Right atrium auricular region (tissue), 2 donors: ENCODE results near the gene PRPS1L1. TPM values are rescaled to one million over a fixed set of nuclear protein-coding genes. Genes with fewer than 3 reads are reported as not detected.

ENCODE experiments used
- DNase-seq: peaks from one replicate; pipeline ENCODE4 v3.0.0-alpha.2; 2019; ENCODE audit warnings: low spot score
- H3K27ac ChIP-seq, 2 donors: fragments of 200-600 bp; sonication (generic); 1 replicate in 1 of 2; 2 replicates in 1 of 2; pipeline ENCODE4 v1.5.1; 2016 to 2019
- H3K27me3 ChIP-seq, 2 donors: fragments of 200-600 bp; sonication (generic); one replicate each; pipeline versions ENCODE4 v1.5.1 to v1.6.0; 2017 to 2019
- H3K36me3 ChIP-seq: fragments of 200-600 bp; sonication (generic); one replicate; pipeline ENCODE4 v1.5.1; 2016
- H3K4me1 ChIP-seq, 2 donors: fragments of 200-600 bp; sonication (generic); one replicate each; pipeline versions ENCODE4 v1.5.1 to v1.6.0; 2017 to 2019
- H3K4me3 ChIP-seq, 2 donors: fragments of 200-600 bp; sonication (generic); 1 replicate in 1 of 2; 2 replicates in 1 of 2; pipeline ENCODE4 v1.5.1; 2017 to 2019; ENCODE audit warnings: mild to moderate bottlenecking in 1 of 2, moderate library complexity in 1 of 2
- H3K9me3 ChIP-seq, 2 donors: fragments of 200-600 bp; sonication (generic); one replicate each; pipeline ENCODE4 v1.5.1; 2019
- total RNA-seq, 2 donors: library from RNA; depleted of rRNA; stranded (reverse); fragments of >200 nt; gene quantifications; one replicate each; pipeline ENCODE4 v1.1.0, GENCODE V29; 2016
- TF ChIP-seq, protein P1 (sequence below), 2 donors: fragments of 200-600 bp; sonication (generic); IDR thresholded peaks; one replicate each; pipeline ENCODE4 v1.5.1; 2019; ENCODE audit warnings: antibody characterized with exemption in 2 of 2

Gene PRPS1L1
- total RNA-seq, 2 donors from 2014 or later = not detected

DNA sequence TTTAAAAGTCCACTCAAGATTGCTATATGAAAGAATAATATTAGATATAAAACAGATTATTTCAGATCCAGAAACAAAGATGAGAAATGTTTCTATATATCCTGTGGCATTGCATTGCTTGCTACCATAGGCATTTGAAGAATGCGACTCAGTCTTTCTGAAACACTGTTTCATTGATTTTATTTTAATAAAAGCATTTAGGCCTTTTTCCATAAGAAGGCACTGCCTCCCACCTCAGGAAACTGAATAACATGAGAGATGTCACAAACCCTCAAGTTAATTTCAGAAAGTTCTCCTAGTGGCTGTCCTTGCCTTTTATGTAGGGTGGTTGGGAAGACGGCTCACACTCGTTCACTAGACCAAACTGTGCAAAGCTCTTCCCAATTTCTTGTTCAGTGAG is 23.3 kb downstream of the PRPS1L1 start:
- Histone ChIP-seq H3K27me3 (no peaks in the 10 kb centered on the region), H3K27ac (no peak overlapping the region), H3K9me3 (peaks cover 0 to 3% of the 10 kb centered on the region in 2 donors), H3K4me3 (no peak overlapping the region), H3K36me3 (no peaks in the 10 kb centered on the region), H3K4me1 (no peaks in the 10 kb centered on the region)
- TF ChIP-seq, protein P1, sequence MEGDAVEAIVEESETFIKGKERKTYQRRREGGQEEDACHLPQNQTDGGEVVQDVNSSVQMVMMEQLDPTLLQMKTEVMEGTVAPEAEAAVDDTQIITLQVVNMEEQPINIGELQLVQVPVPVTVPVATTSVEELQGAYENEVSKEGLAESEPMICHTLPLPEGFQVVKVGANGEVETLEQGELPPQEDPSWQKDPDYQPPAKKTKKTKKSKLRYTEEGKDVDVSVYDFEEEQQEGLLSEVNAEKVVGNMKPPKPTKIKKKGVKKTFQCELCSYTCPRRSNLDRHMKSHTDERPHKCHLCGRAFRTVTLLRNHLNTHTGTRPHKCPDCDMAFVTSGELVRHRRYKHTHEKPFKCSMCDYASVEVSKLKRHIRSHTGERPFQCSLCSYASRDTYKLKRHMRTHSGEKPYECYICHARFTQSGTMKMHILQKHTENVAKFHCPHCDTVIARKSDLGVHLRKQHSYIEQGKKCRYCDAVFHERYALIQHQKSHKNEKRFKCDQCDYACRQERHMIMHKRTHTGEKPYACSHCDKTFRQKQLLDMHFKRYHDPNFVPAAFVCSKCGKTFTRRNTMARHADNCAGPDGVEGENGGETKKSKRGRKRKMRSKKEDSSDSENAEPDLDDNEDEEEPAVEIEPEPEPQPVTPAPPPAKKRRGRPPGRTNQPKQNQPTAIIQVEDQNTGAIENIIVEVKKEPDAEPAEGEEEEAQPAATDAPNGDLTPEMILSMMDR (IDR thresholded peaks at IDR 0.05) = no peak
- DNase-seq = no peak

DNA sequence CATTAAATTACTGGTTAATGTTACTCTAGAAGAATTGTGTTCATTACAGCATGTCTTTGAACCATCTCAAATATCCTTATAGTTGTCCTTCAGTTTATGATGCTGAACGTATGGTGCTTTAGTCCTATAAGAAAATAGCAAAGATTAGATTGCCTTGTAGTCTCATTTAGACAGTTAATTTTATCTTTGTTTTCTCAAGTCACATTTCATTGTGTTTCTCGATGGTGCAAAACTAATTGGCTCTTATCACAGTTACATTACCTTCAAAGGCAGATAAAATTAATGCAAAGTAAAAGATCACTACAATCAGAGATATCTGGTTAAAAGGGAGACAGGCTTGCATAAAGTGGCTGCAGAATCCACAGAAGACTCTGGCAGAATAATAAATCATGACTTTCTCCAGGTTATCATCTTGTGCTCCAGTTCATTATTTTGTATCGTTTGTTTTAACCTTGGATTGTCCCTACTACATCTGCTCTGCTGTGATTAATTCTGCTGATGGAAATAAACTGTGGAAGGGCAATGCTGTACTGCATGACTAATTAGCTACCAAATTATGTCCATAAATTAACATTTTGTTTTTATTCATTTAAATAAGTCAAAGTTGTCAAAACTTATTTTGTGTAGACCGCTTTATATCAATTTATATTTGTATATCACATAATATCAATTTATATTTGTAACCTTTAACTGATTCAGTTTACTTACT is 24.2 kb downstream of the PRPS1L1 start:
- TF ChIP-seq, protein P1 (IDR thresholded peaks at IDR 0.05) = no peak
- no peaks in the 10 kb centered on the region for H3K36me3 ChIP-seq
- no peak overlapping the region for H3K4me3 ChIP-seq
- DNase-seq = no peak
- H3K4me1 ChIP-seq = no peaks in the 10 kb centered on the region
- H3K27me3 ChIP-seq = no peaks in the 10 kb centered on the region
- no peak overlapping the region for H3K27ac ChIP-seq
- H3K9me3 ChIP-seq = peaks cover 0 to 8% of the 10 kb centered on the region in 2 donors

DNA sequence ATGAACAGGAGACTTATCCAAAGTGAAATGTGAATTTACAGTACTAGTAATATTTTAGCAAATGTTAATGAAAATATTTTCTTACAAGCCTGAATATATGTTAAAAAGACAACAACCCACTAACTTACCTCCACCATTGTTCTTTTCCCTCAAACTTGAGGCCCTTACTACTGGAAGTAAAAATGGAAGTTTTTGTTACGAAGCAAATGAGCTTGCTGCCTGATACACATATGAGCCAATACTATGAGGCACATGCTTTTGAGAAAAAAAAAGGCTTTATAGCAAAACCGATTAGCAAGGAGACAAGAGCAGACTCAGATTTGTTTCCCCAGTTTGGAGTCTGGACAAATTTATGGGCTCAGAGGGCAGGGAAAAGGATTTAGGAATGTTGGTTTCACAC is 29.0 kb downstream of the PRPS1L1 start:
- no peaks in the 10 kb centered on the region for H3K27me3 ChIP-seq
- no peaks in the 10 kb centered on the region for H3K36me3 ChIP-seq
- H3K27ac ChIP-seq = no peak overlapping the region
- TF ChIP-seq, protein P1 (IDR thresholded peaks at IDR 0.05) = no peak
- no peaks in the 10 kb centered on the region for H3K4me1 ChIP-seq
- DNase-seq = no peak
- H3K4me3 ChIP-seq = no peak overlapping the region
- peaks cover 0 to 6% of the 10 kb centered on the region in 2 donors for H3K9me3 ChIP-seq

GRCh38 chr7:17996442-17997223 is 31.0 kb downstream of the PRPS1L1 start:
- Histone ChIP-seq H3K36me3 (no peaks in the 10 kb centered on the region), H3K4me3 (no peak overlapping the region), H3K27ac (peak overlapping the region in 1 of 2 donors; percentile 30), H3K27me3 (no peaks in the 10 kb centered on the region), H3K4me1 (no peaks in the 10 kb centered on the region), H3K9me3 (peaks cover 0 to 6% of the 10 kb centered on the region in 2 donors)
- DNase-seq = no peak
- TF ChIP-seq, protein P1 (IDR thresholded peaks at IDR 0.05) = no peak

GRCh38 chr7:17996040-17996439 is 31.6 kb downstream of the PRPS1L1 start:
- Histone ChIP-seq H3K4me3 (no peak overlapping the region), H3K27ac (peak overlapping the region in 1 of 2 donors; percentile 30), H3K27me3 (no peaks in the 10 kb centered on the region), H3K36me3 (no peaks in the 10 kb centered on the region), H3K4me1 (no peaks in the 10 kb centered on the region), H3K9me3 (peaks cover 0 to 6% of the 10 kb centered on the region in 2 donors)
- no peak for DNase-seq
- TF ChIP-seq, protein P1 (IDR thresholded peaks at IDR 0.05) = no peak
